Cardiac ventricle fibroblast (primary cell): ENCODE data around the gene SOCS4. TPM values are rescaled to one million over a fixed set of nuclear protein-coding genes. Genes with fewer than 3 reads are reported as not detected.

ENCODE experiments used
- total RNA-seq: library from RNA; depleted of rRNA; stranded (reverse); fragments of >200 nt; gene quantifications from 2 replicates; pipeline ENCODE4 v1.2.3, GENCODE V29; 2015

SOCS4 gene
- 7.6 and 8.1 TPM in 2 replicates for total RNA-seq

GRCh38 chr14:55026793-55027561, at the start of gene SOCS4, which contains the start of gene WDHD1:
Gene SOCS4, plus strand, starts transcription at chr14:55027236. Its CDS starts 15,806 bp downstream, at chr14:55043042.
Gene WDHD1, minus strand, starts transcription at chr14:55027099. Its CDS starts 312 bp downstream, at chr14:55026787.

GRCh38 chr14:55051423-55052268, 24.6 kb downstream of the SOCS4 start, which contains the start of gene MAPK1IP1L:
Gene MAPK1IP1L, plus strand, starts transcription at chr14:55051647. Its CDS starts 10,037 bp downstream, at chr14:55061684.

Other genes with a start within 250 kb of the SOCS4 start
- gene GCH1, start 124.4 kb upstream of the SOCS4 start, total RNA-seq: 0.64 and 2.9 TPM in 2 replicates
- 2.6 and 3.9 TPM in 2 replicates for gene WDHD1, start 137 bp upstream of the SOCS4 start, total RNA-seq
- 29.0 and 56.2 TPM in 2 replicates for gene MAPK1IP1L, start 24.4 kb downstream of the SOCS4 start, total RNA-seq
- gene LGALS3, start 102.0 kb downstream of the SOCS4 start, total RNA-seq: 713 and 932 TPM in 2 replicates
- gene DLGAP5, start 164.3 kb downstream of the SOCS4 start, total RNA-seq: 1.6 and 2.6 TPM in 2 replicates
- gene FBXO34, start 244.2 kb downstream of the SOCS4 start, total RNA-seq: 8.1 and 8.4 TPM in 2 replicates